HG02610 (cell line): Measurements from ENCODE around the gene SLC15A3.

Experiments
- ATAC-seq: cut with Tn5 transposase; IDR thresholded peaks from one replicate; pipeline ENCODE4 v1.9.1; 2021; ENCODE audit warnings: mild to moderate bottlenecking, moderate library complexity; ENCODE audit not compliant: unreplicated experiment

The SLC15A3 gene

GRCh38 chr11:60947700-60948099, 4.3 kb downstream of the SLC15A3 start:
- no peak for ATAC-seq

- ATAC-seq, result no peak
Measured at GRCh38 chr11:60946601-60947264, 5.2 kb downstream of the SLC15A3 start.

GRCh38 chr11:60945295-60945667, 6.7 kb downstream of the SLC15A3 start:
- no peak for ATAC-seq

GRCh38 chr11:60944490-60945294, 7.3 kb downstream of the SLC15A3 start:
- no peak for ATAC-seq

- no peak for ATAC-seq
Measured at GRCh38 chr11:60942970-60943565, 8.9 kb downstream of the SLC15A3 start.

- ATAC-seq, result no peak
Measured at GRCh38 chr11:60942219-60942618, 9.8 kb downstream of the SLC15A3 start.

GRCh38 chr11:60941371-60942119, 10.4 kb downstream of the SLC15A3 start:
- ATAC-seq, result no peak

GRCh38 chr11:60939855-60940254, 12.1 kb downstream of the SLC15A3 start:
- ATAC-seq, result no peak

GRCh38 chr11:60939301-60939700, 12.7 kb downstream of the SLC15A3 start:
- no peak for ATAC-seq

- ATAC-seq, result no peak
Measured at GRCh38 chr11:60938500-60938899, 13.5 kb downstream of the SLC15A3 start.

GRCh38 chr11:60937811-60938210, 14.2 kb downstream of the SLC15A3 start:
- ATAC-seq, result no peak

- ATAC-seq, result no peak
Measured at GRCh38 chr11:60937144-60937527, 14.8 kb downstream of the SLC15A3 start.

GRCh38 chr11:60936467-60937143, 15.4 kb downstream of the SLC15A3 start:
- no peak for ATAC-seq

GRCh38 chr11:60935676-60936442, 16.1 kb downstream of the SLC15A3 start:
- no peak for ATAC-seq

- no peak for ATAC-seq
Measured at GRCh38 chr11:60934790-60935605, 17.0 kb downstream of the SLC15A3 start.

- ATAC-seq, result no peak
Measured at GRCh38 chr11:60934124-60934789, 17.7 kb downstream of the SLC15A3 start.

GRCh38 chr11:60933416-60934123, 18.4 kb downstream of the SLC15A3 start:
- ATAC-seq, result no peak
